CD4-positive, alpha-beta T cell treated with Interferon gamma for 1 hour (primary cell): Measurements from ENCODE around the gene GNA14.
"Not testable (repeated sequence)": the region's sequence is repeated elsewhere in the genome, so short reads cannot be mapped to it uniquely, and the experiment has no call there.

ENCODE experiments used
- DNase-seq: peaks from one replicate; pipeline ENCODE4 v3.0.0-alpha.2; 2020

Gene GNA14

GRCh38 chr9:77648234-77649108, at the start of gene GNA14:
Gene GNA14, minus strand, starts transcription at chr9:77648322. Its CDS starts 529 bp downstream, at chr9:77647793.
- no peak for DNase-seq

GRCh38 chr9:77697238-77697984, 49.3 kb upstream of the GNA14 start:
- no peak for DNase-seq

DNA sequence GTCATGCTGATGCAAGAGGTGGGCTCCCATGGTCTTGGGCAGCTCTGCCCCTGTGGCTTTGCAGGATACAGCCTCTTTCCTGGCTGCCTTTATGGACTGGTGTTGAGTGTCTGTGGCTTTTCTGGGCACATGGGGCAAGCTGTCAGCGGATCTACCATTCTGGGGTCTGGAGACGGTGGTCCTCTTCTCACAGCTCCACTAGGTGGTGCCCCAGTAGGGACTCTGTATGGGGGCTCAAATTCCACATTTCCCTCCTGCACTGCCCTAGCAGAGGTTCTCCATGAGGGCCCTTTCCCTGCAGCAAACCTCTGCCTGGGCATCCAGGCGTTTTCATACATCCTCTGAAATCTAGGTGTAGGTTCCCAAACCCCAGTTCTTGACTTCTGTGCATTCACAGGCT, 42.6 kb upstream of the GNA14 start:
- DNase-seq = not testable (repeated sequence)

DNA sequence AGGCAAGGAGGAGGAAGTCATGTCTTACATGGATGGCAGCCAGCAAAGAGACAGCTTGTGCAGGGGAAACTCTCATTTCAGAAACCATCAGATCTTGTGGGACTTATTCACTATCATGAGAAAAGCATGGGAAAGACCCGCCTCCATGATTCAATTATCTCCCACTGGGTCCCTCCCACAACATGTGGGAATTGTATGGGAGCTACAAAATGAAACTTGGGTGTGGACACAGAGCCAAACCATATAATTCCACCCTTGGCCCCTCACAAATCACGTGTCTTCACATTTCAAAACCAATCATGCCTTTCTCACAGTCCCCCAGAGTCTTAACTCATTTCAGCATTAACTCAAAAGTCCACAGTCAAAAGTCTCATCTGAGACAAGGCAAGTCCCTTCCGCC, 42.0 kb upstream of the GNA14 start:
- DNase-seq = not testable (repeated sequence)

DNA sequence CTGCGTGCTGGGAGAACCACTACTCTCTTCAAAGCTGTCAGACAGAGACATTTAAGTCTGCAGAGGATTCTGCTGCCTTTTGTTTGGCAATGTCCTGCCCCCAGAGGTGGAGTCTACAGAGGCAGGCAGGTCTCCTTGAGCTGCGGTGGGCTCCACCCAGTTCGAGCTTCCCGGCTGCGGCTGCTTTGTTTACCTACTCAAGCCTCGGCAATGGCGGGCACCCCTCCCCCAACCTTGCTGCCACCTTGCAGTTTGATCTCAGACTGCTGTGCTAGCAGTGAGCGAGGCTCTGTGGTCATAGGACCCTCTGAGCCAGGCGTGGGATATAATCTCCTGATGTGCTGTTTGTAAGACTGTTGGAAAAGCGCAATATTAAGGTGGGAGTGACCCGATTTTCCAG, 39.6 kb upstream of the GNA14 start:
- DNase-seq = not testable (repeated sequence)

DNA sequence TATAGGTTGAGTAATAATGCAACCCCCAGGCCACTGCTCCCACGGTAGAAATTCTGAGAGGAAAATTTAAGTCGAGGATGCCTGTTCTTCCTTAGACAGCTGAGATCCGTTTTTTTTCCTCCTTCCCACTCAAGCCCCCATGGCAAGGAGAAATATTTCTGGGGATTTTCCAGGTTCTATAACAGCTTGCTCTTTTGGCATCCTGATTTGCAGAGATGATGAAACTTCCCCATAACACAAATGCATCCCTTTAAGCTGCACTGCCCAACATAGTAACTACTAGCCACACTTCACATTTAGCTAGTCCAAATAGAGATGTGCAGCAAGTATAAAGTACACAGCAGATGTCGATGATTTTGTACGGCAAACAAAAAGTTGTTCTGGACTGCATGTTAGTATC, 32.5 kb upstream of the GNA14 start:
- DNase-seq = no peak

GRCh38 chr9:77679661-77680368, 31.7 kb upstream of the GNA14 start:
- no peak for DNase-seq

DNA sequence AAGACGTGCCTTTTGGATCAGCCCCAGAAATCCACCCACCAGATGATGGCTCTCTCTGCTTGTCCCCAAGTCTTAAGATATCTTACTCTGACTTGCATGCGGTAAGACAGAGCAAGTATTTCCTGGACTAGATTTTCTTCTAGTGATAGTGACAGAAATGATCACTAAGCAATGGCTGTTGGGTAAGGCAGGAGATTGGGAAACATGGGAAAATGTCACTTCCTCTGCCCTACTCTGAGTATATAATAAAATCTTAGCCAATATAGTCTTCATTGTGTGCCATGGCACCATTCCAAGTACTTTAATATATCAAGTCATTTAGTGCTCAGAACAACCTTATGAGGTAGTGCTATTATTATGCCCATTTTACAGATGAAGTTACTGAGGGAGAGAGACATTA, 31.0 kb upstream of the GNA14 start:
- no peak for DNase-seq

GRCh38 chr9:77677957-77678535, 29.9 kb upstream of the GNA14 start:
- no peak for DNase-seq

DNA sequence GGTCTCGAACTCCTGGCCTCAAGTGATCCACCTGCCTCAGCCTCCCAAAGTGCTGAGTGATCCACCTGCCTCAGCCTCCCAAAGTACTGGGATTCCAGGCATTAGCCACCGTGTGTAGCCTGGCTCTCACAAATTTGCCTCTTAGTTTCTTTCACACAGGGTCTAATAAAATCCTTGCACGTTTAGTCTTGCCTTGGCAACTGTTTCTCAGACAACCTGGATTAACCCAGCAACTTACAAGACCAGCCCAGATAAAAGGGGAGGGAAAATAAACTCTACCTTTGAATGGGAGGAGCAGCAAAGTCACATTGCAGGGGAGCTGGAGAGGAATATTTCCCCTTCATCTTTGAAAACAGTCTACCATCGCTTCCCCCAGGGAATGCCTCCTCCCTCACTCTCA, 29.3 kb upstream of the GNA14 start:
- DNase-seq = no peak

- DNase-seq = no peak
These were observed 26.0 kb upstream of the GNA14 start for GRCh38 chr9:77673941-77674791.

DNA sequence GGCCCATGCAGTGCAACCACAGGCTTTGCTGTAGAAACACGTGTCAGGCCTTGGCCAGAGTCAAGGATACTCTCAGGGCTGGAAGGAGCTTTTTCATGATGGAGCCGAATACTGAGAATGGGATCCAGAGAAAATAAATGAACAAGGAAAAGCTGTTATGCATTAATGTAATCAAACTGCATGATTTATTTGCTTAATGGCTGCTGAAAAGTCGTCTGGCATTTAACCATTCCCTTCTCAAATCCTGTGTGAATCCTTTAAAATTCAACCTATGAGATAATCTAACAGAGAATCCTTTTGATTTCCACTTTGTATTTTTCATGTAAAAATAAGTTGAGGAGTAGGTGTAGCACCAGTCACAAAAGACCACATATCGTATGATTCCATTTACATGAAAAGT, 24.1 kb upstream of the GNA14 start:
- no peak for DNase-seq

DNA sequence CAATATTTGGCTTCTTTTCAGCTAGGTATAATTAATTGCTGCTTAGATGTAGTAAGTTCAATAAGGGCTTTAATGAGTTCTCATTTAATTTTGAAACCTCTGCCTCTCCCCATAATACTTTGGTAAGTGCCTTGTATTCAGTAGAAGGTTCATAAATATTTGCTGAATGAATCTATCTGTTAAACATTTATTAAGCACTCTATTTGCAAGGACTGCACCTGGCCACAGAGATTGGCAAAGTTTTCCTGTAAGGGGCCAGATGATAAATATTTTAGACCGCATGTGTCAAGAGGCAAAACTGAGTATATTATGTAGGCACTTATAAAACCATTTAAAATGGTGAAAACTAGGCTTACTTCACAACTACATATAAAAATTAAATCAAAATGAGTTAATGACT, 19.0 kb upstream of the GNA14 start:
- no peak for DNase-seq

DNA sequence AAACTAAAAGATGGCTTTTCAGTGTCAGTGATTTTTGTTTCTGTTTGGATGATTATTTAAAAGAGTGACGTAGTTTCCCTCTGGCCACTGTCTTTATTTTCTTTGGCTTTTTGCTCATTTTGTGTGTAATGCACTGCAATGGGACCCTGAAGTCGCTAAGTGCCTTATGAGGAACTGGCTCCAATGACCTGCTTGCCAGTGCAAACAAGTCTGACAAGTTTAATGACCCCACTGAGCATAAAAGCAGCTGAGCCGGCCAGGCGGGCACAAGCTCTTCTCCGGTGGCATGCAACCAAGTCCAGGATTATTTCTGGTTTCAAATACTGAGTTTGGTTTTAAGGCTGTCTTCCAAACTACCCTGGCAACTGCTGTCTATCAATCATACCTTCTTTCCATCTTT, 15.6 kb upstream of the GNA14 start:
- no peak for DNase-seq

- DNase-seq = no peak
These were observed 13.5 kb upstream of the GNA14 start for GRCh38 chr9:77661566-77662085.

DNA sequence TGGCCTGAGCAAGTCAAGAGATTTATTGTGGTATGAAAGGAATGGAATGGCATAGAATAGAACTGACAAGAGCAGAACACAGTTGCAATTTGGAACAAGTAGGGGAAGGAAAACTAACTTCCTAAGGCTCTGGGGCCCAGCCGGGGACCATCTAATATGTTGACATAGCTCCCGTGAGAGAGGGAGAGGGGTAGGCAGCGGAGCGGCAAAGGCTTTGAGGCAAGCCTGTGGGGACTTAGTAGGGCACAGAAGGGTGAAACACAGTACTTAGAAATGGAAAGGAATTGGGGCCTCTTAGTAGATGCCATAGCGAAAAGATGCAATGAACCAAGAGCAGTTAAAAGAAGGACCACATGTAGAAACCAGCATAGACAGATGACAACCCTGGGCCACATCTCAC, 11.8 kb upstream of the GNA14 start:
- DNase-seq = no peak

GRCh38 chr9:77651203-77651602, 3.1 kb upstream of the GNA14 start:
- DNase-seq = no peak

DNA sequence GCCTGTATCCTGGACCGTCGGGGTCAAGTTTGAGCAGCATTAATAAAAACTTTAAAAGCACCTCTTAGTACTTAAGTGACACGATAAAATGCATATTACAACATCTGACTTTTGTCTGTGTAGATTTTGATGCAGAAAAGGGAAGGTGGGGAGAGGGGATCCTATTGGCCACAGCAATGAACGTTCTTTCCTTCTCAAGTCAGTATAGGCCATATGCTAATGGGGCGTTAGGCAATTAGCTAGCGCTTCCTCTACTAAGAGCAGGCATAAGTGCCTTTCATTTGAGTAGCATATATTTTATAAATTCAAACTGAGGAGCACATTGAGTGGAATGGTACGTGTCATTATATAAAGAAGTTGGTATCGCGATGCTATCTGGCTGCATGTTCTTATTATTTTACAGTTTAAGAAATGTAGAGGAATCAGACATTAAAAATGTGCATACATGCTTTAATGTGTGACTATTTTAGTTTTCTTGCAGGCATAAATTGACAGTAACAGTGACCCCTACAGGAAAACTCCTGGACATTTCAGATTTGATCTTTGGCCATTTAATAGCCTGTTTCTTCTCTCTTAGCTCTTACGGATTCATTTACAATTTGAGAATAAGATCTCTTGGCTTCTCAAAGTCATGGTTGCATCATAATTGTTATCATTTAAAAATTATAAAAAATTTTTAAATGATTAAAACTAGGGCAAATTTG, 1.1 kb upstream of the GNA14 start:
- DNase-seq = no peak

DNA sequence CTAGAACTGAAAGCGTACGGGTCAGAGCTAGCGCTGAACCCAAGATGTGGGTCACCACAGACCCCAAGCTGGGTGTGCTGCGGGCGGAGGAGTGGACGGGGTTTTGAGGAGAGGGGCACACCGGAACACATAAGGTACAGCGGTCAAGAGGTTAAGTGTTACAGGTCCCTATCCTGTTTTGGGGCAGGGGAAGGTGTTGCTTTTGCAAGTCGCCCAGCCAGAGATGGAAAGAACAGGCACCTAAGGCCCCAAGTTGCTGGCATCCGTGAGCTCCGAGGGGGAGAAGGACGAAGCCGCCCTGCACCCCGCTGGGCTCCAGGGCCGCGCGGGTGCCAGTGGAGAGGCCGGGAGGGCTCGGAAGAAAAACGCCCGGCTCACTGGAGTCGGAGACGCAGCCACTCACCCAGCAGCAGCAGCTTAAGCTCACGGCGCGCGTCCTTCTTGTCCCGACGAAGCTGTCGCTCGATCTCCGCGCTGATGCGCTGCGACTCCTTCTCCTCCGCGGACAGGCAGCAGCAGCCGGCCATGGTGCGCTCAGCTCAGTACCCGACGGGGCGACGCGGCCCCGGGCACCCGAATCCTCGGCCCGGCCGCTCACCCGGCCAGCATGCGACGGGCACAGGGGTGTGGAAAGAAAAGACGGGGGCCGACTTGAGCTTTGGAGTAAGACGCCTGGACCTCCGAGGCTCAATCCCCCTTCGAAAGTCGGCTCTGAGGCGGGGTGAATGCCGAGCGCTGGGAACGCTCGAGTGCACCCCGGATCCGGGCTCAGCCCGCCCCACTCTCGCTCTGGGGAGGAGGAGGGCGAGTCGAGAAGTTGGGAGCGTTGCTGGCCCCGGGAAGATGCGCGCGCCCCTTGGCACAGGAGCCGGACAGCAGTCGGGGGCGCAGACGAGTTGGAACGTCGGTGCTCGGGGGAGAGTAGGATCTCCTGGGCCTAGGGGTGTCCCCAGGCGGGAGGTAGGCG, 572 bp downstream of the GNA14 start:
- DNase-seq = no peak

DNA sequence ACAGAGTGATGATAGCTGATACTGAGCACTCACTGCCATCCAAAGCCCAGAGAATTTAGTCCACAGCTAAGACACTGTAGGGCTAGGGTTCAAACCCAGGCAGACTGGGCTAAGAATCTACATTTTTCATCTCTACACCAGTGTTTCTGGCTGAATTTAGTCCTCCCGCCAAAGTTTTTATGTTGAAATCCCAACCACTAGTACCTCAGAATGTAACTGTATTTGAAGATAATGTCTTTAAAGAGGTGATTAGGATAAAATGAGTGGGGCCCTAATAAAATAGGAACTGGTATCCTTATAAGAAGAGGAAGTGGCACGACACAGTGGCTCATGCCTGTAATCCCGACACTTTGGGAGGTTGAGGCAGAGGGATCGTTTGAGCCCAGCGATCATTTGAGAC, 4.3 kb downstream of the GNA14 start:
- DNase-seq = no peak
